ENCODE measurements around the gene DNTT. TPM values are rescaled to one million over a fixed set of nuclear protein-coding genes. Genes with fewer than 3 reads are reported as not detected.
"Not testable (repeated sequence)": the region's sequence is repeated elsewhere in the genome, so short reads cannot be mapped to it uniquely, and the experiment has no call there.

The DNTT gene
- total RNA-seq, 1 donor from 2014 or later = not detected

- no peak for DNase-seq (ENCODE audit: low read depth, low spot score)
Measured at GRCh38 chr10:96276426-96276825, 27.8 kb upstream of the DNTT start.

GRCh38 chr10:96276831-96277230, 27.4 kb upstream of the DNTT start:
- no peak for DNase-seq (ENCODE audit: low read depth, low spot score)

- DNase-seq (ENCODE audit: low read depth, low spot score) = no peak
Measured at GRCh38 chr10:96279191-96279641, 25.0 kb upstream of the DNTT start.

- DNase-seq (ENCODE audit: low read depth, low spot score) = no peak
Measured at GRCh38 chr10:96280859-96281258, 23.4 kb upstream of the DNTT start.

GRCh38 chr10:96281444-96282029, 22.7 kb upstream of the DNTT start:
- DNase-seq (ENCODE audit: low read depth, low spot score) = no peak

GRCh38 chr10:96283351-96283750, 20.9 kb upstream of the DNTT start:
- DNase-seq (ENCODE audit: low read depth, low spot score) = no peak

GRCh38 chr10:96283756-96284155, 20.5 kb upstream of the DNTT start:
- no peak for DNase-seq (ENCODE audit: low read depth, low spot score)

GRCh38 chr10:96285331-96285752, 18.9 kb upstream of the DNTT start:
- no peak for DNase-seq (ENCODE audit: low read depth, low spot score)

GRCh38 chr10:96287392-96288105, 16.7 kb upstream of the DNTT start:
- DNase-seq (ENCODE audit: low read depth, low spot score) = no peak

GRCh38 chr10:96288151-96288621, 16.0 kb upstream of the DNTT start:
- no peak for DNase-seq (ENCODE audit: low read depth, low spot score)

- no peak for DNase-seq (ENCODE audit: low read depth, low spot score)
Measured at GRCh38 chr10:96289218-96289910, 14.9 kb upstream of the DNTT start.

- DNase-seq (ENCODE audit: low read depth, low spot score) = no peak
Measured at GRCh38 chr10:96290368-96291133, 13.7 kb upstream of the DNTT start.

GRCh38 chr10:96292971-96293920, 11.0 kb upstream of the DNTT start:
- DNase-seq (ENCODE audit: low read depth, low spot score) = no peak

GRCh38 chr10:96295475-96295874, 8.8 kb upstream of the DNTT start:
- no peak for DNase-seq (ENCODE audit: low read depth, low spot score)

- DNase-seq (ENCODE audit: low read depth, low spot score) = no peak
Measured at GRCh38 chr10:96297486-96297885, 6.7 kb upstream of the DNTT start.

GRCh38 chr10:96298362-96298761, 5.9 kb upstream of the DNTT start:
- DNase-seq (ENCODE audit: low read depth, low spot score) = no peak

GRCh38 chr10:96299383-96299782, 4.9 kb upstream of the DNTT start:
- DNase-seq (ENCODE audit: low read depth, low spot score) = no peak

- DNase-seq (ENCODE audit: low read depth, low spot score) = no peak
Measured at GRCh38 chr10:96301616-96302015, 2.6 kb upstream of the DNTT start.

GRCh38 chr10:96305019-96305418, 785 bp downstream of the DNTT start:
- DNase-seq (ENCODE audit: low read depth, low spot score) = no peak

GRCh38 chr10:96306516-96306915, 2.3 kb downstream of the DNTT start:
- no peak for DNase-seq (ENCODE audit: low read depth, low spot score)

- not testable (repeated sequence) for DNase-seq (ENCODE audit: low read depth, low spot score)
Measured at GRCh38 chr10:96308854-96309253, 4.6 kb downstream of the DNTT start.

Measured in pulmonary artery endothelial cell (primary cell).